ENCODE results near the gene PLCG2. TPM values are rescaled to one million over a fixed set of nuclear protein-coding genes. Genes with fewer than 3 reads are reported as not detected.

Gene PLCG2
- total RNA-seq, 1 experiment from 2014 or later: 3.5 TPM

DNA sequence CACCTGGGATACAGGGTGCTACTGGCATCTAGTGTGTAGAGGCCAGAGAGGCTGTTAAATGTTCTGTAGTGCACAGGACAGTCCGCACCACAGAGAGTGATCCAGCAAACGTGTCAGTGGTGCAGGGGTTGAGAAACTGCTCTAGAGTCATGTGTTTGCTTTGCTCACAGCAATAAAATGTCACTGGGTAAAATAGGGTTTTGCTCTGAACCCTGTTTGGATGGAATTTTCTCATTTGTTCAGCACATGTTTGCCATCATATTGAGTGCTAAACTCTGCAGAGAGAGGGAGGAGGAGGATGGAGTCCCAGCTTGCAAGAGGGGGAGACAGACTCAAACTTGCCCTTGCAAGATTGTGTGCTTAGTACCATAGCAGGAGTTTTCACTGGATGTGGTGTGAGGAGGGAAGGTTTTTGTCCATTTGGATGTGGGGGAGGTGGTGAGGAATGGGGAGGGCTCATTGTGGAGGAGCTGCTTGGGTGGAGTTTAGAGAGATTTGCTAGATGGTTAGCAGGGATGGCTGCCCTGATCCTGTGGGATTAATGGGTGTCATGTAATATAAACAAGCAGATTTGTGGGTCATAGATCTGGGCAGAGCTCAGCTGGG lies 11.8 kb downstream of the PLCG2 start:
- no peaks in the 10 kb centered on the region for H3K79me2 ChIP-seq (ENCODE audit: low read length)
- no peaks in the 10 kb centered on the region for H3K9me2 ChIP-seq (replicated peaks; ENCODE audit: low read length)
- H3K4me2 ChIP-seq (ENCODE audit: low read length): no peak overlapping the region
- H2AFZ ChIP-seq (ENCODE audit: low read length): no peak overlapping the region
- no peak overlapping the region for H3K4me3 ChIP-seq (ENCODE audit: low read length)
- DNase-seq (no peak), ATAC-seq (no peak)
- TF ChIP-seq EZH2 (IDR thresholded peaks at IDR 0.05; ENCODE audit: low read length, unreplicated experiment) (no peak), EZH2phosphoT487 (IDR thresholded peaks at IDR 0.05; ENCODE audit: borderline replicate concordance, low read length) (no peak)
- TF ChIP-seq, protein P1, sequence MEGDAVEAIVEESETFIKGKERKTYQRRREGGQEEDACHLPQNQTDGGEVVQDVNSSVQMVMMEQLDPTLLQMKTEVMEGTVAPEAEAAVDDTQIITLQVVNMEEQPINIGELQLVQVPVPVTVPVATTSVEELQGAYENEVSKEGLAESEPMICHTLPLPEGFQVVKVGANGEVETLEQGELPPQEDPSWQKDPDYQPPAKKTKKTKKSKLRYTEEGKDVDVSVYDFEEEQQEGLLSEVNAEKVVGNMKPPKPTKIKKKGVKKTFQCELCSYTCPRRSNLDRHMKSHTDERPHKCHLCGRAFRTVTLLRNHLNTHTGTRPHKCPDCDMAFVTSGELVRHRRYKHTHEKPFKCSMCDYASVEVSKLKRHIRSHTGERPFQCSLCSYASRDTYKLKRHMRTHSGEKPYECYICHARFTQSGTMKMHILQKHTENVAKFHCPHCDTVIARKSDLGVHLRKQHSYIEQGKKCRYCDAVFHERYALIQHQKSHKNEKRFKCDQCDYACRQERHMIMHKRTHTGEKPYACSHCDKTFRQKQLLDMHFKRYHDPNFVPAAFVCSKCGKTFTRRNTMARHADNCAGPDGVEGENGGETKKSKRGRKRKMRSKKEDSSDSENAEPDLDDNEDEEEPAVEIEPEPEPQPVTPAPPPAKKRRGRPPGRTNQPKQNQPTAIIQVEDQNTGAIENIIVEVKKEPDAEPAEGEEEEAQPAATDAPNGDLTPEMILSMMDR (conservative IDR thresholded peaks at IDR 0.05; ENCODE audit: low read depth, low read length): no peak
- CTCF ChIA-PET: no interaction called here
- H3K36me3 ChIP-seq (ENCODE audit: low read depth, low read length): no peaks in the 10 kb centered on the region
- no peaks in the 10 kb centered on the region for H3F3A ChIP-seq (ENCODE audit: low read length, unreplicated experiment)
- no peaks in the 10 kb centered on the region for H4K20me1 ChIP-seq (ENCODE audit: low read length)
- no peaks in the 10 kb centered on the region for H3K9me3 ChIP-seq (ENCODE audit: low read length)
- POLR2A ChIA-PET (ENCODE audit: unreplicated experiment): no interaction called here
- H3K27ac ChIP-seq (ENCODE audit: low read length): no peak overlapping the region
- H3K9ac ChIP-seq (ENCODE audit: low read length): no peak overlapping the region
- intact Hi-C loops (cut with micrococcal nuclease): no loop called here
- no TSS peak for BruUV-seq (replicated peaks)
- H3K4me1 ChIP-seq (ENCODE audit: insufficient read depth, low read length): no peaks in the 10 kb centered on the region; the same call in 1 of the 2 replicates
- H3K27me3 ChIP-seq (ENCODE audit: low read length): no peaks in the 10 kb centered on the region

DNA sequence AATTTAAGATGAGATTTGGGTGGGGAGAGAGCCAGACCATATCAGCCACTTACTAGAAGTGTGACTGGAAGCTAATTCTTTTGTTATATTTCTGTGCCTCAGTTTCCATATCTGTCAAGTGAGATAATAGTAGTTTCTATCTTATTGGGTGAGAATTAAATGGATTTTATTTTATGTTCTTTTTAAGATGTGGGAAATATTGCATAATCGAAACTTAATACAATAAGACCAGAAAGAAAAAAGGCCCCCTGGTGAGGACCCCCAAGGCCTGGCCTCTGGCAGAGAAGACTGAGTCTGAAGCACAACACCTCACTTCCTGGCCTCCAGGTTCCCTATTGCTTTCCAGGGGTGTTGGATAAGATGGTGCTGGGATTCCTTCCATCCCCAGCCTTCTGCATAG lies 13.7 kb downstream of the PLCG2 start:
- H3F3A ChIP-seq (ENCODE audit: low read length, unreplicated experiment): no peaks in the 10 kb centered on the region
- H3K4me3 ChIP-seq (ENCODE audit: low read length): no peak overlapping the region
- H4K20me1 ChIP-seq (ENCODE audit: low read length): no peaks in the 10 kb centered on the region
- CTCF ChIA-PET: no interaction called here
- DNase-seq (no peak), ATAC-seq (no peak)
- no peaks in the 10 kb centered on the region for H3K79me2 ChIP-seq (ENCODE audit: low read length)
- TF ChIP-seq, protein P1 (conservative IDR thresholded peaks at IDR 0.05; ENCODE audit: low read depth, low read length): no peak
- TF ChIP-seq EZH2 (IDR thresholded peaks at IDR 0.05; ENCODE audit: low read length, unreplicated experiment) (no peak), EZH2phosphoT487 (IDR thresholded peaks at IDR 0.05; ENCODE audit: borderline replicate concordance, low read length) (no peak)
- H3K9ac ChIP-seq (ENCODE audit: low read length): no peak overlapping the region
- H3K27ac ChIP-seq (ENCODE audit: low read length): no peak overlapping the region
- H2AFZ ChIP-seq (ENCODE audit: low read length): no peak overlapping the region
- no peaks in the 10 kb centered on the region for H3K9me2 ChIP-seq (replicated peaks; ENCODE audit: low read length)
- no peaks in the 10 kb centered on the region for H3K9me3 ChIP-seq (ENCODE audit: low read length)
- POLR2A ChIA-PET (ENCODE audit: unreplicated experiment): no interaction called here
- H3K36me3 ChIP-seq (ENCODE audit: low read depth, low read length): no peaks in the 10 kb centered on the region
- no TSS peak for BruUV-seq (replicated peaks)
- no peaks in the 10 kb centered on the region for H3K4me1 ChIP-seq (ENCODE audit: insufficient read depth, low read length)
- no peaks in the 10 kb centered on the region for H3K27me3 ChIP-seq (ENCODE audit: low read length)
- no peak overlapping the region for H3K4me2 ChIP-seq (ENCODE audit: low read length)
- intact Hi-C loops (cut with micrococcal nuclease): no loop called here

DNA sequence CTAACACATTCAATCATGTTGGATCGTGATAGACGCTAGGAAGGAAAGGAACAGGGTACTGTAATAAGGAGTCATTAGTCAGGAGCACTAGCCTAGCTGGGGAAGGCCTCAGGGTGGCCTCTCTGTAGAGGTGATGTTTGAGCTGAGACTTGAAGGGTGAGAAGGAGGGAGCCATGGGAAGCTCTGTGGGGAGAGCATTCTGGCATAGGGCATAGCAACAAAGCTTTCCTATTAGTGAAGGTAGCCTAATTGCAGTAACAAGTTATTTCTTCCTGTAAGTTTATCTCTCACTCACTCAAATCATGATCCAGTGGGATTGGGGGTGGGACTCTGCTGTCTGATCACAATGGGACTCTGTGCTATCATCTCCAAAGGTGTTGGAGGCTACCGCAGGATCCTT lies 16.1 kb downstream of the PLCG2 start:
- H3K9ac ChIP-seq (ENCODE audit: low read length): no peak overlapping the region
- H3K27ac ChIP-seq (ENCODE audit: low read length): no peak overlapping the region
- H3K9me3 ChIP-seq (ENCODE audit: low read length): no peaks in the 10 kb centered on the region
- ChIA-PET POLR2A (ENCODE audit: unreplicated experiment) (no interaction called here), CTCF (no interaction called here)
- intact Hi-C loops (cut with micrococcal nuclease): no loop called here
- H3K4me1 ChIP-seq (ENCODE audit: insufficient read depth, low read length): no peaks in the 10 kb centered on the region
- no peak for ATAC-seq
- DNase-seq: no peak
- no peak for TF ChIP-seq EZH2phosphoT487 (IDR thresholded peaks at IDR 0.05; ENCODE audit: borderline replicate concordance, low read length)
- no peak for TF ChIP-seq EZH2 (IDR thresholded peaks at IDR 0.05; ENCODE audit: low read length, unreplicated experiment)
- TF ChIP-seq, protein P1 (conservative IDR thresholded peaks at IDR 0.05; ENCODE audit: low read depth, low read length): no peak
- H3K9me2 ChIP-seq (replicated peaks; ENCODE audit: low read length): no peaks in the 10 kb centered on the region
- no peak overlapping the region for H2AFZ ChIP-seq (ENCODE audit: low read length)
- no peak overlapping the region for H3K4me3 ChIP-seq (ENCODE audit: low read length)
- no peaks in the 10 kb centered on the region for H3F3A ChIP-seq (ENCODE audit: low read length, unreplicated experiment)
- H4K20me1 ChIP-seq (ENCODE audit: low read length): no peaks in the 10 kb centered on the region
- H3K27me3 ChIP-seq (ENCODE audit: low read length): no peaks in the 10 kb centered on the region
- no peak overlapping the region for H3K4me2 ChIP-seq (ENCODE audit: low read length)
- H3K36me3 ChIP-seq (ENCODE audit: low read depth, low read length): no peaks in the 10 kb centered on the region
- no peaks in the 10 kb centered on the region for H3K79me2 ChIP-seq (ENCODE audit: low read length)
- BruUV-seq (replicated peaks): no TSS peak
